Astrocyte (in vitro differentiated cells and primary cell): ENCODE data around the gene MYO1F.

Source experiments
- EZH2 ChIP-seq: IDR thresholded peaks from 2 replicates; pipeline ENCODE4 v1.6.1; 2012; ENCODE audit warnings: mild to moderate bottlenecking, low read length, inconsistent platforms; ENCODE audit not compliant: insufficient read depth
- TF ChIP-seq, protein P1 (sequence below): IDR thresholded peaks from 2 replicates; pipeline ENCODE4 v1.5.1; 2011; ENCODE audit warnings: low read depth, mild to moderate bottlenecking, inconsistent platforms, low read length, moderate library complexity; ENCODE audit not compliant: insufficient read depth

DNA sequence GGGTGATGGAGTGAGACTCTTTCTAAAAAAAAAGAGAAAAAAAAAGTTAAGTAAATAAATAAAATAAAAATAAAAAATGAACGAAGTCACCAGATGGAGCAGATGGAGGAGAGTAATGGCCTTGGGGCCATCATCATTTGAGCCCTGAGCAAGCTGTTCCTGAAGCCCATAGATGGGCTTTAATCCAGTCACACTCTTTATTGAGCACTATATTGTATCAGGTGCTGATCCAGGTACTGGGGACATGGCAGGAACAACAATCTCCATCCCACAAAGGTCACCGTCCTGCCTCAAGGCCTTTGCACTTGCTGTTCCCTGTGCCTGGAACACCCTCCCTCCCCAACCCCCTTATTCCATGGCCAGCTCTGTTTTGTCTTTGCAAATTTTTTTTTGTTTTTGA is 37.2 kb upstream of the MYO1F start:
- TF ChIP-seq, protein P1, sequence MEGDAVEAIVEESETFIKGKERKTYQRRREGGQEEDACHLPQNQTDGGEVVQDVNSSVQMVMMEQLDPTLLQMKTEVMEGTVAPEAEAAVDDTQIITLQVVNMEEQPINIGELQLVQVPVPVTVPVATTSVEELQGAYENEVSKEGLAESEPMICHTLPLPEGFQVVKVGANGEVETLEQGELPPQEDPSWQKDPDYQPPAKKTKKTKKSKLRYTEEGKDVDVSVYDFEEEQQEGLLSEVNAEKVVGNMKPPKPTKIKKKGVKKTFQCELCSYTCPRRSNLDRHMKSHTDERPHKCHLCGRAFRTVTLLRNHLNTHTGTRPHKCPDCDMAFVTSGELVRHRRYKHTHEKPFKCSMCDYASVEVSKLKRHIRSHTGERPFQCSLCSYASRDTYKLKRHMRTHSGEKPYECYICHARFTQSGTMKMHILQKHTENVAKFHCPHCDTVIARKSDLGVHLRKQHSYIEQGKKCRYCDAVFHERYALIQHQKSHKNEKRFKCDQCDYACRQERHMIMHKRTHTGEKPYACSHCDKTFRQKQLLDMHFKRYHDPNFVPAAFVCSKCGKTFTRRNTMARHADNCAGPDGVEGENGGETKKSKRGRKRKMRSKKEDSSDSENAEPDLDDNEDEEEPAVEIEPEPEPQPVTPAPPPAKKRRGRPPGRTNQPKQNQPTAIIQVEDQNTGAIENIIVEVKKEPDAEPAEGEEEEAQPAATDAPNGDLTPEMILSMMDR: no peak
- no peak for TF ChIP-seq EZH2
